Heart right ventricle (tissue), 16 donors: ENCODE results near the gene SDR39U1. TPM values are rescaled to one million over a fixed set of nuclear protein-coding genes. Genes with fewer than 3 reads are reported as not detected.

Experiments
- ATAC-seq, 8 donors: fragments of 200-7000 bp; cut with Tn5 transposase; one replicate each; pipeline ENCODE4 v1.9.1; 2020; ENCODE audit warnings: mild to moderate bottlenecking in 8 of 8, moderate library complexity in 8 of 8, moderate number of reproducible peaks in 1 of 8
- DNase-seq, 2 donors: peaks; one replicate each; pipeline ENCODE4 v3.0.0-alpha.2; 2020
- H3K27ac ChIP-seq, 10 donors: fragments of 200-600 bp; sonication (generic) in 2 of 10; one replicate each; pipeline versions ENCODE4 v1.5.0 to v1.8.0; 2020 to 2022; ENCODE audit warnings: mild to moderate bottlenecking in 3 of 10
- H3K27me3 ChIP-seq, 7 donors: fragments of 200-600 bp; one replicate each; pipeline ENCODE4 v1.8.0; 2021 to 2022; ENCODE audit warnings: mild to moderate bottlenecking in 2 of 7
- H3K36me3 ChIP-seq, 9 donors: fragments of 200-600 bp; sonication (generic) in 1 of 9; one replicate each; pipeline versions ENCODE4 v1.5.0 to v1.8.0; 2020 to 2022; ENCODE audit warnings: mild to moderate bottlenecking in 2 of 9
- H3K4me1 ChIP-seq, 9 donors: fragments of 200-600 bp; sonication (generic) in 1 of 9; one replicate each; pipeline versions ENCODE4 v1.5.0 to v1.8.0; 2020 to 2022; ENCODE audit warnings: mild to moderate bottlenecking in 4 of 9
- H3K4me3 ChIP-seq, 10 donors: fragments of 200-600 bp; sonication (generic) in 2 of 10; one replicate each; pipeline versions ENCODE4 v1.5.0 to v1.8.0; 2020 to 2022; ENCODE audit warnings: mild to moderate bottlenecking in 7 of 10, moderate library complexity in 2 of 10
- H3K9me3 ChIP-seq, 11 donors: fragments of 200-600 bp in 10 of 11; sonication (generic) in 2 of 11; one replicate each; pipeline versions ENCODE4 v1.5.0 to v1.8.0; 2013 to 2022; ENCODE audit warnings: mild to moderate bottlenecking in 2 of 11, control low read depth in 1 of 11, moderate library complexity in 1 of 11
- CTCF ChIP-seq, 9 donors: fragments of 200-600 bp; sonication (generic) in 2 of 9; IDR thresholded peaks; one replicate each; pipeline versions ENCODE4 v1.5.0 to v1.8.0; 2021 to 2022; ENCODE audit warnings: antibody characterized with exemption in 9 of 9, mild to moderate bottlenecking in 5 of 9, moderate library complexity in 1 of 9
- WGBS, 2 donors: extraction: QIAGEN DNeasy Blood & Tissue Kit; methylation state at CpG; one replicate each; pipeline ENCODE4 v1.1.7; 2013; ENCODE audit warnings: inconsistent platforms in 1 of 2; 5-methylcytosine and 5-hydroxymethylcytosine counted together
- intact Hi-C, 10 donors: fragments of 100-400 bp; cut with DNase I; formaldehyde crosslinking; loops; one replicate each; pipeline versions ENCODE4 v1.11.1 to v1.14.2; 2022
- polyA plus RNA-seq, 2 donors: library from polyadenylated mRNA; stranded (reverse); fragments of 200-250 nt; gene quantifications; one replicate each; pipeline ENCODE4 v1.2.3, GENCODE V29; 2013
- total RNA-seq, 10 donors: library from RNA; stranded (reverse); fragmentation: NEBNext Ultra II Directional in 3 of 10; extraction: Animal tissue kit (Norgen Biotek cat#: 25700) in 3 of 10; gene quantifications; one replicate each; pipeline versions ENCODE4 v1.2.1 to v1.2.4, GENCODE V29; 2021 to 2023
- donor health status: Arrhythmogenic right ventricular cardiomyopathy.
- donor health status: ischemic (EF 13 %, LVEDD 7.1; RV severe dilation, severe dysfunction).
- donor health status: healthy with polysubstance abuse.
- donor health status: DM: no; HTN: yes; CAD: no.
- donor health status: DM: no; HTN: no; CAD: no.
- donor health status: ischemic (EF 25% LVEDD 6.9; RV normal size, moderate dysfunction).
- donor health status: ischemic (EF 25% LVEDD 5.7; RV mildly dilated, moderate dysfunction).
- donor health status: healthy.
- donor health status: DM: yes; HTN: yes; CAD: no.
- donor health status: Ischemic cardiomyopathy.
- donor health status: ischemic (EF 35%, LVEDD 5.7; RV mildly dilated, moderate dysfunction).
- donor health status: nonischemic (EF 11% LVEDD 7.7; RV severe dilation, severe dysfunction).
- donor health status: DM: yes; HTN: yes; CAD: no.
- donor health status: PGD.
- donor health status: ischemic (EF 29% LVEDD 5.4; RV normal size, mild dysfunction).
- donor health status: nonischemic (EF 23%, LVEDD 6.1; RV moderate dilation, normal function).

Gene SDR39U1
- total and polyA plus RNA-seq, 12 donors = 55.6 to 108 (median 69.5) TPM

GRCh38 chr14:24430143-24430681, 12.4 kb downstream of the SDR39U1 start:
- WGBS, 2 donors = 0% methylated on average over 26 to 28 of the region's 28 CpGs
- no peak for TF ChIP-seq CTCF (IDR thresholded peaks at IDR 0.05)
- DNase-seq = peak; percentile 86
- Histone ChIP-seq H3K27me3 (no peaks in the 10 kb centered on the region), H3K4me3 (peak overlapping the region; percentile 74 to 95 (median 80)), H3K9me3 (no peaks in the 10 kb centered on the region), H3K4me1 (peaks cover 12 to 56% (median 40%) of the 10 kb centered on the region in 9 donors), H3K27ac (peak overlapping the region; percentile 91 to 99 (median 97)), H3K36me3 (peaks cover 0 to 44% (median 24%) of the 10 kb centered on the region in 9 donors)
- ATAC-seq = peak; percentile 77 to 89 (median 85)
- intact Hi-C loops = loop anchor here in 9 of 10 donors (1.0 to 10.0 kb wide), 7 partner anchors 63 to 195 kb away; partner anchors contain the start of genes TINF2 (in 4 of the 9), GMPR2 (in 1 of the 9), NEDD8 (in 1 of the 9) and NFATC4 (in 1 of the 9)

GRCh38 chr14:24429395-24430142, 13.0 kb downstream of the SDR39U1 start, which contains the start of the genes CBLN3 and KHNYN:
Gene CBLN3, minus strand, starts transcription at chr14:24429668. Its CDS starts 614 bp downstream, at chr14:24429054.
Gene KHNYN, plus strand, starts transcription at chr14:24429954. Its CDS starts 777 bp downstream, at chr14:24430731.
- peak within 1 kb of the TSS; percentile 74 to 95 (median 80) for H3K4me3 ChIP-seq
- peak; percentile 86 to 92 (median 88) for ATAC-seq
- peak within 1 kb of the TSS; percentile 91 to 99 (median 97) for H3K27ac ChIP-seq
- DNase-seq = peak; percentile 91 to 93
- WGBS, 2 donors = 4 to 7% methylated on average over 57 of the region's 57 CpGs
- intact Hi-C loops = loop anchor here in 9 of 10 donors (1.0 to 10.0 kb wide), 8 partner anchors 31 to 195 kb away; partner anchors contain the start of genes TINF2 (in 4 of the 9), GMPR2 (in 1 of the 9), NEDD8 (in 1 of the 9) and NFATC4 (in 1 of the 9)
- peaks cover 12 to 60% (median 41%) of the 10 kb centered on the region in 9 donors for H3K4me1 ChIP-seq
- no peaks in the 10 kb centered on the region for H3K9me3 ChIP-seq
- H3K36me3 ChIP-seq = peaks cover 0 to 37% (median 24%) of the 10 kb centered on the region in 9 donors
- TF ChIP-seq CTCF (IDR thresholded peaks at IDR 0.05) = no peak
- no peaks in the 10 kb centered on the region for H3K27me3 ChIP-seq

GRCh38 chr14:24428628-24429394, 13.8 kb downstream of the SDR39U1 start:
- ATAC-seq (no peak), DNase-seq (no peak)
- 90 to 97% methylated on average over 15 to 18 of the region's 18 CpGs for WGBS, 2 donors
- Histone ChIP-seq H3K4me1 (peaks cover 12 to 61% (median 41%) of the 10 kb centered on the region in 9 donors), H3K36me3 (peaks cover 0 to 30% (median 21%) of the 10 kb centered on the region in 9 donors), H3K27me3 (no peaks in the 10 kb centered on the region), H3K27ac (peak overlapping the region; percentile 91 to 99 (median 97)), H3K4me3 (peak overlapping the region in 8 of 10 donors; percentile 74 to 91 (median 79)), H3K9me3 (no peaks in the 10 kb centered on the region)
- intact Hi-C loops = loop anchor here in 3 of 10 donors (1.0 to 5.0 kb wide), 3 partner anchors 30 to 97 kb away; partner anchors contain the start of gene NYNRIN (in 1 of the 3)
- no peak for TF ChIP-seq CTCF (IDR thresholded peaks at IDR 0.05)
